Astrocyte (in vitro differentiated cells and primary cell): Measurements from ENCODE around the gene SPAG5. TPM values are rescaled to one million over a fixed set of nuclear protein-coding genes. Genes with fewer than 3 reads are reported as not detected.

Source experiments
- DNase-seq: peaks from one replicate; pipeline ENCODE4 v3.0.0-alpha.2; 2010; ENCODE audit warnings: low read depth
- FAIRE-seq: peaks from 2 replicates; lab custom pipeline; 2011; peaks lifted over from hg19 to GRCh38; lab: Jason Lieb, UNC
- H2AFZ ChIP-seq: 2 replicates; pipeline ENCODE4 v1.6.0; 2012; ENCODE audit warnings: low read depth, low read length, inconsistent platforms
- H3K27ac ChIP-seq: 2 replicates; pipeline ENCODE4 v1.5.1; 2011; ENCODE audit warnings: low read depth, low read length, inconsistent platforms
- H3K27me3 ChIP-seq: 2 replicates; pipeline ENCODE4 v1.6.0; 2011; ENCODE audit warnings: low read length, inconsistent platforms; ENCODE audit not compliant: insufficient read depth
- H3K36me3 ChIP-seq: 2 replicates; pipeline ENCODE4 v1.5.1; 2011; ENCODE audit warnings: low read length, inconsistent platforms; ENCODE audit not compliant: insufficient read depth
- H3K4me1 ChIP-seq: 2 replicates; pipeline ENCODE4 v1.5.1; 2011; ENCODE audit warnings: low read length, inconsistent platforms; ENCODE audit not compliant: insufficient read depth
- H3K4me2 ChIP-seq: 2 replicates; pipeline ENCODE4 v1.6.0; 2012; ENCODE audit warnings: low read length, inconsistent platforms
- H3K4me3 ChIP-seq: 2 replicates; pipeline ENCODE4 v1.5.1; 2011; ENCODE audit warnings: low read depth, mild to moderate bottlenecking, low read length, inconsistent platforms; ENCODE audit not compliant: insufficient read depth
- H3K79me2 ChIP-seq: 2 replicates; pipeline ENCODE4 v1.6.0; 2012; ENCODE audit warnings: mild to moderate bottlenecking, low read length, inconsistent platforms; ENCODE audit not compliant: insufficient read depth
- H3K9ac ChIP-seq: 2 replicates; pipeline ENCODE4 v1.6.0; 2012; ENCODE audit warnings: mild to moderate bottlenecking, low read length, inconsistent platforms
- H3K9me3 ChIP-seq: 2 replicates; pipeline ENCODE4 v1.5.1; 2012; ENCODE audit warnings: low read depth, mild to moderate bottlenecking, low read length, inconsistent platforms; ENCODE audit not compliant: insufficient read depth
- H4K20me1 ChIP-seq: 2 replicates; pipeline ENCODE4 v1.6.0; 2012; ENCODE audit warnings: low read length, inconsistent platforms; ENCODE audit not compliant: insufficient read depth
- H3K27ac Mint-ChIP-seq: one replicate; pipeline ENCODE4 v1.8.0; 2021; ENCODE audit warnings: mild to moderate bottlenecking, mixed read lengths; ENCODE audit not compliant: unreplicated experiment
- H3K27me3 Mint-ChIP-seq: one replicate; pipeline ENCODE4 v1.8.0; 2021; ENCODE audit warnings: low read depth, mixed read lengths; ENCODE audit not compliant: unreplicated experiment
- H3K36me3 Mint-ChIP-seq: one replicate; pipeline ENCODE4 v1.8.0; 2021; ENCODE audit warnings: low read depth, mixed read lengths; ENCODE audit not compliant: unreplicated experiment
- H3K4me1 Mint-ChIP-seq: one replicate; pipeline ENCODE4 v1.8.0; 2021; ENCODE audit warnings: low read depth, mixed read lengths; ENCODE audit not compliant: unreplicated experiment
- H3K4me3 Mint-ChIP-seq: one replicate; pipeline ENCODE4 v1.8.0; 2021; ENCODE audit warnings: mild to moderate bottlenecking, moderate library complexity, mixed read lengths; ENCODE audit not compliant: unreplicated experiment
- H3K9me3 Mint-ChIP-seq: one replicate; pipeline ENCODE4 v1.8.0; 2021; ENCODE audit warnings: mild to moderate bottlenecking, mixed read lengths; ENCODE audit not compliant: unreplicated experiment
- EZH2 ChIP-seq: IDR thresholded peaks from 2 replicates; pipeline ENCODE4 v1.6.1; 2012; ENCODE audit warnings: mild to moderate bottlenecking, low read length, inconsistent platforms; ENCODE audit not compliant: insufficient read depth
- total RNA-seq: library from RNA; stranded (reverse); gene quantifications from 2 replicates; pipeline ENCODE4 v1.2.1, GENCODE V29; 2021
- TF ChIP-seq, protein P1 (sequence below): IDR thresholded peaks from 2 replicates; pipeline ENCODE4 v1.5.1; 2011; ENCODE audit warnings: low read depth, mild to moderate bottlenecking, inconsistent platforms, low read length, moderate library complexity; ENCODE audit not compliant: insufficient read depth

The SPAG5 gene
- total RNA-seq, 1 donor from 2014 or later = 8.7 TPM

DNA sequence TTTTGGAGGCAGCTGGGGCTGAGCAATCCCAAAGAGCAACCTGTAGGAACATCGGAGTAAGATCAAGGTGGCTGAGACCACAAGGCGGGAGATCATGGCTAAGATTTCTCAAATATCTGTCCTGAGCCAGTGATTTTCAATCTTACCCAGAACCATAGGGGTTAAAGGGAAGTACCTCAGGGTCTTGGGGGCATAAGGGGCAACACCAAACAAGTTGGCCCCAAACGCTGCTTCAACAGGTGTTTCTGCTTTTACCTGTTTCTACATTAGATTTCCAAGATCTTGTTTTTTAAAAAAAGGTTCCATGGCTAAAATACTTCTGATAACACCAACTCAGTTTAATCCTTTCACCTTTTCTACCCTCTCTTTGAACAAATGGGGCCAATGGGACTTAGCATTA is 43.8 kb downstream of the SPAG5 start:
- Mint-ChIP-seq H3K9me3 (no peaks in the 10 kb centered on the region), H3K27ac (no peak overlapping the region), H3K4me1 (peaks cover 13% of the 10 kb centered on the region), H3K27me3 (no peaks in the 10 kb centered on the region), H3K4me3 (no peak overlapping the region), H3K36me3 (peaks cover 39% of the 10 kb centered on the region)
- FAIRE-seq = no peak
- no peak overlapping the region for H3K4me3 ChIP-seq
- H3K4me2 ChIP-seq = no peak overlapping the region
- H3K27me3 ChIP-seq = no peaks in the 10 kb centered on the region
- H4K20me1 ChIP-seq = peaks cover 23% of the 10 kb centered on the region
- H3K4me1 ChIP-seq = peaks cover 7% of the 10 kb centered on the region
- H3K36me3 ChIP-seq = peaks cover 20% of the 10 kb centered on the region
- no peaks in the 10 kb centered on the region for H3K9me3 ChIP-seq
- peaks cover 5% of the 10 kb centered on the region for H3K79me2 ChIP-seq
- TF ChIP-seq, protein P1, sequence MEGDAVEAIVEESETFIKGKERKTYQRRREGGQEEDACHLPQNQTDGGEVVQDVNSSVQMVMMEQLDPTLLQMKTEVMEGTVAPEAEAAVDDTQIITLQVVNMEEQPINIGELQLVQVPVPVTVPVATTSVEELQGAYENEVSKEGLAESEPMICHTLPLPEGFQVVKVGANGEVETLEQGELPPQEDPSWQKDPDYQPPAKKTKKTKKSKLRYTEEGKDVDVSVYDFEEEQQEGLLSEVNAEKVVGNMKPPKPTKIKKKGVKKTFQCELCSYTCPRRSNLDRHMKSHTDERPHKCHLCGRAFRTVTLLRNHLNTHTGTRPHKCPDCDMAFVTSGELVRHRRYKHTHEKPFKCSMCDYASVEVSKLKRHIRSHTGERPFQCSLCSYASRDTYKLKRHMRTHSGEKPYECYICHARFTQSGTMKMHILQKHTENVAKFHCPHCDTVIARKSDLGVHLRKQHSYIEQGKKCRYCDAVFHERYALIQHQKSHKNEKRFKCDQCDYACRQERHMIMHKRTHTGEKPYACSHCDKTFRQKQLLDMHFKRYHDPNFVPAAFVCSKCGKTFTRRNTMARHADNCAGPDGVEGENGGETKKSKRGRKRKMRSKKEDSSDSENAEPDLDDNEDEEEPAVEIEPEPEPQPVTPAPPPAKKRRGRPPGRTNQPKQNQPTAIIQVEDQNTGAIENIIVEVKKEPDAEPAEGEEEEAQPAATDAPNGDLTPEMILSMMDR = no peak
- TF ChIP-seq EZH2 = no peak
- no peak overlapping the region for H3K27ac ChIP-seq
- no peak overlapping the region for H3K9ac ChIP-seq
- no peak overlapping the region for H2AFZ ChIP-seq
- no peak for DNase-seq

DNA sequence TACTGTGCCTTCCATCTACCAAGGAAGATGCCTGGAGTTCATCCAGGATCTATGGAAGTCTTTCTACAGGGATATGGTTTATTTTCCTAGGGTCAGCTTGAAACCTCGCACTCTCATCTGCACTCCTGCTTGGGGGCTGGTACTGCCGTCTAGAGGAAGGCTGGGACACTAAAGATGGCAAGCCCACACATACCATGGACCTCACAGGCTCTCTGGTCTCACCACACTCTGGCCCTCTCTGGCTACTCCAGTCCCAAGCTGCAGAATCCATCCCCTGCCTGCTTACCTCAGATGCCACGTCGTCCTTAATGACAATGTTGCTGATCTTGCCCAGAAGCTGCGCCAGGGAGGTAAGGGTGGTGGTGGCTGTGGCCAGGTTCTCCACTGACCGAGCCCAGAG is 44.3 kb downstream of the SPAG5 start:
- no peak for DNase-seq

DNA sequence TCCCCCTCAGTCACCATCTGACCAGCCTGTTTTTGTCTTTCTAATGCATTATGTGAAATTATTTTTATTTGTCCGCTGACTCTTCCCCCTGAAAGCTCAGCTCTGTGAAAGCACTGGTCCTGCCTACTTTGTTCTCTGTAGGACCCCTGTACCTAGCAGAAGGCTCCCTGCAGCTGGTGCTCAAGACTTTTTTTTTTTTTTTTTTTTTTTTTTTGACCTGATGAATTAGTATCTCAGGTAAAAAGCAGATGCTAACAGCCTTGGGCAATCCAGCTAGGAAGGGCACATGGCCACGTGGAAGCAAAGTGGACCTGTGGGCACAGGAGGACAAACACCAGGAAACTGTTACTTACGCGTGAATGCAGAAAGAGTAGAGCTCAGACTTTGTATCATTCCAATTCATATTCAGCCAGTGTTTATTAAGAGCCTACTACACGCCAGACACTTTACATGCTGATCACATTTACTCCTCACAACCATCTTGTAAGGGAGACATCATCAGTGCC is 45.8 kb downstream of the SPAG5 start:
- no peak overlapping the region for H3K27ac ChIP-seq
- H4K20me1 ChIP-seq = peaks cover 41% of the 10 kb centered on the region
- no peak overlapping the region for H3K4me3 ChIP-seq
- Mint-ChIP-seq H3K9me3 (no peaks in the 10 kb centered on the region), H3K27ac (peak overlapping the region; percentile 53), H3K36me3 (peaks cover 34% of the 10 kb centered on the region), H3K4me3 (peak overlapping the region; percentile 94), H3K4me1 (peaks cover 17% of the 10 kb centered on the region), H3K27me3 (no peaks in the 10 kb centered on the region)
- TF ChIP-seq, protein P1 = no peak
- no peak for TF ChIP-seq EZH2
- no peak overlapping the region for H3K9ac ChIP-seq
- peaks cover 19% of the 10 kb centered on the region for H3K36me3 ChIP-seq
- peak overlapping the region; percentile 96 for H3K4me2 ChIP-seq
- peaks cover 7% of the 10 kb centered on the region for H3K4me1 ChIP-seq
- H3K9me3 ChIP-seq = no peaks in the 10 kb centered on the region
- no peaks in the 10 kb centered on the region for H3K27me3 ChIP-seq
- H3K79me2 ChIP-seq = peaks cover 5% of the 10 kb centered on the region
- no peak for DNase-seq
- no peak for FAIRE-seq
- H2AFZ ChIP-seq = no peak overlapping the region

More for the DNA sequence above, 44.3 kb downstream of the SPAG5 start:
- TF ChIP-seq, protein P1 = peak; percentile 28
- TF ChIP-seq EZH2 = no peak
- H3K4me3 ChIP-seq = no peak overlapping the region
- Mint-ChIP-seq H3K4me1 (peaks cover 14% of the 10 kb centered on the region), H3K4me3 (no peak overlapping the region), H3K27ac (no peak overlapping the region), H3K36me3 (peaks cover 34% of the 10 kb centered on the region), H3K27me3 (no peaks in the 10 kb centered on the region), H3K9me3 (no peaks in the 10 kb centered on the region)
- peaks cover 7% of the 10 kb centered on the region for H3K4me1 ChIP-seq
- H3K79me2 ChIP-seq = peaks cover 5% of the 10 kb centered on the region
- H3K27ac ChIP-seq = no peak overlapping the region
- H3K4me2 ChIP-seq = no peak overlapping the region
- no peaks in the 10 kb centered on the region for H3K9me3 ChIP-seq
- H4K20me1 ChIP-seq = peaks cover 28% of the 10 kb centered on the region
- H3K9ac ChIP-seq = no peak overlapping the region
- H3K36me3 ChIP-seq = peaks cover 19% of the 10 kb centered on the region
- no peaks in the 10 kb centered on the region for H3K27me3 ChIP-seq
- FAIRE-seq = no peak
- H2AFZ ChIP-seq = no peak overlapping the region
